NCI-H2081 treated with DMSO at 0.1 percent for 48 hours (cell line): Measurements from ENCODE around the gene WWOX.

Experiments used
- DNase-seq: peaks from one replicate; lab custom pipeline; 2025; lab: John Stamatoyannopoulos, UW

WWOX gene

DNA sequence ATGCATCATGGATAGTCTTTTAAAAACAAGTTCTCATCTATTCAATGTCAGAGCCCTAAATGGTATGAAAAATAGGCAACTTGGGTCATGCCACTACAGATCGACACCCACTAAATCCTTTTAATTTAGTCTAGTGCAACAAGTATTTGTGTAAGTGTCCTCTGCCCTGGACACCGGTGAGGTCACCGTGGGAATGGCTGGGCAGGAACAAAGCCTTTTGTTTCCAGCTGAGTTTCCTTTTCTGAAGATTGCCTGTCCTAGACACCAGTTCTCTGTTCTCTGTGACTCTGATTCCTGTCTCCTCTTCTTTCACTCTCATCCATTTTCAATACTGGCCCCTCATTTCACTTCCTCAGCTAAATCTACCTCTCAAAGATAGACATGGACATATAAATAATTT, 1054.6 kb downstream of the WWOX start:
- no peak for DNase-seq

DNA sequence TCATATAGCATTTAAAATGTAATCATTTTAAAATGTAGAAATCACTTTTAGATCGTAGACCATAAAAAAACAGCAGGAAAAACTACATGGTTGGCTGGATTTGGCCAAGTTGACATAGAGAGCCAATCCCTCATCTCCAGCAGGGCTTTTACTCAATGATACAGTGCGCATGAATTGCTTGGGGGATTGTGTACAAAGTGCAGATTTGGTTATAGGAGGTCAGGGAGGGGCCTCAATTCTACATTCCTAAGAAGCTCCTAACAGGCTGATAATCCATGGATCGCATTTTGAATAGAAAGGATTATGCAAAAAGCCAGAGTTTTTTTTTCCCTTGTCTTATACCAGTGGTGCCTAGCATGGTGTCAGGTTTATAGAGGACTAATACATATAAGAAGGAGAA, 1056.0 kb downstream of the WWOX start:
- DNase-seq, result no peak

DNA sequence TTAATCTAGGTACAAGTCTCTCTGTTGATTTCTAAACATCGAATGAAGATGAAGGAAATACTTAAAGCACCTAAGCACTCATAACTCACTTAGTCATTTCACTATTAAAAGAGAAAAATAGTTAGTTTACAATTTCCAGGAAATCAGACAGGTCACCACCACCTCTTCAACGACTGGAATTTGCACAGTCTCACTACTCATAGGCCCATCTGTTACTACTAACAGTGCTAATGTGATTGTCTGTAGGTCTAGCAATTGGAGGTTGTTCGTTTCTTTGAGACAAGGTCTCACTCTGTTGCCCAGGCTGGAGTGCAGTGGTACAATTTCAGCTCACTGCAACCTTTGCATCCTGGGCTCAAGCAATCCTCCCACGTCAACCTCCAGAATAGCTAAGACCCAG, 1056.5 kb downstream of the WWOX start:
- DNase-seq, result no peak

DNA sequence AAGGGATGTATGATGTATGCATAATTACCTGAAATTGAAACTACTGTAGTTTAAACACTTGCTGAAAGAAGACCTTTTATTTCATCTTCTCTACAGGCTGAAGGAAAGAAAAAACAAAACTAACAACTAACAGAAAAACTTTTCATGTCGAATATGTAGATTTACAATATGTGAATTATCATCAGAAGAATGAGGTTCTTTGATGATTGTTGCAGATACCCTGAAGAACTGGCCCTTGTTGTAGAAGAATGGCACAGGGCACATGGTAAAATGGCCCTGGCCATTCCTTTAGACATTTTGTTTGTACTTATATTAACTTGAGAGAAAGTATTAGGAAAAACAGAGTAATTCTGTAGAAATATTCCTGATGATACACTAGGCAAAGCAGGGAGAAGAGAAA, 1057.3 kb downstream of the WWOX start:
- no peak for DNase-seq

DNA sequence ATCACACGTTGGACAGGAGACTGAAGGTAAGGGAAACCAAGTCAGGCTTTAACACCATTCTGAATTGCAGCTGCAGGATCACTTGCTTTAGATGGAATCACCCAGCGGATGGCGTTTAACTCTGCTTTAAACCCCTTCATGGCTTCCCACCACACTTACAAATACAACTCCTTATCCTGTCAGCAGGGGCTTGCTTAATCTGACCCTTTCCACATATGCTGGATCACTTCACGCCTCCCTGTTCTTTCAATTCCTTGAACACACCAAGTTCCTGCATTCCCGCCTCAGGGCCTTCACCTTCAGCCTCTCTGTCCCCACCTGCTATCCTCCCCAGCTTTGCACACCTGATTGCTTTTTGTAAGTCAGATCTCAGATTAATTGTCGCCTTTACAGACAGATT, 1058.9 kb downstream of the WWOX start:
- no peak for DNase-seq

DNA sequence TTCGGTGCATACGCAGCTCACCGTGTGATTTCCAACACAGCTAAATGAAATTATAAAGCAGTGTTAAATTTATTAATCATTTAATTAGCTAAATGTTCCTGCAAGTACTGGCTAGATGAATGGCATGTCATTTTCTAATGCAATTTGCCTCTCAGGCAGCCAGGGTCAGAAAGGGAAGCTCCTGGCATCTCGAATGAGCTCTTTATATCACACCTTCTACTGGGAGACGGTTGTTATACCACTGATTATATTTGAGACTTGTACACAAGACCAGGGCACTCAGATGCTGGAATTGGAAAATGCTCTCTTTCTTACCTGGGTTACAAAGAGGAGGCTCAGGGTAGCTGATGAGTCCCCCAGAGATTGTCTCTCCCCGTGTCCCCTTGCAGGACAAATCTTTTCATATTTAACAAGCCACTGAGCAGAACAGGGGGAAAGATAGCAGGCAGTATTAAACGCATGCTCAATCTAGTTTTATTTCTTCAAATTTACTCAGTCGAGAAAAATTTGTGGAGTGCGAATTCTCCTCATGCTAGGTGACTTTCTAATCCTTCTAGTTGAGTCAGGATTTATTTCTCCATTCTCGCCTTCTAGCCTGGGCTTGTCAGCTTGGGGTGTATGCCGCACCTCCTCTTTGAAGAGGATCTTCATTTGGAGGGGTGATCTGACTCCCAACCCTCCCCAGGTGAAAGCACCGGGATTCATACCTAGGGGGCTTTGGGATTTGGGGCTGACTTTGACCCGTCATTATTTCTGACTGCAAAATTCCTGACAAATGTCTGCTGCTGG, 1060.0 kb downstream of the WWOX start:
- no peak for DNase-seq

DNA sequence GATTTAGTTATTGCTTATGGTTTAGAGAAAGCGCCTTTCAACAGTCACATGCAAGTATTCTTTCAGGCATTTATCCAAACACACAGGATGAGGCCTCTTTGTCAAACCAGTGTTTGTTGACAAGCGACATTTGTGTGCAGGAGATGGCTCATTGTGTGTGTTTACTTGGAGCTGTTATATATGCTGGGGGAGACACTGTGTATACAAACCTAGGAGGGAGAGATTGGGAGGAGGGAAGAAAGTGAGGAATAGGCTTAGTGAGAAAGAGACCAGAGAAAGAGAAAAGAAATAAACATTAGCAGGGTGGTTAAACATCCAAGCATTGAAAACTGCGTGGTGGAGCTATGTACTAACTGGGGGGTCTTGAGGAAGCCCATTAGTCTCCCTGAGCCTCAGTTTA, 1063.5 kb downstream of the WWOX start:
- DNase-seq, result no peak

DNA sequence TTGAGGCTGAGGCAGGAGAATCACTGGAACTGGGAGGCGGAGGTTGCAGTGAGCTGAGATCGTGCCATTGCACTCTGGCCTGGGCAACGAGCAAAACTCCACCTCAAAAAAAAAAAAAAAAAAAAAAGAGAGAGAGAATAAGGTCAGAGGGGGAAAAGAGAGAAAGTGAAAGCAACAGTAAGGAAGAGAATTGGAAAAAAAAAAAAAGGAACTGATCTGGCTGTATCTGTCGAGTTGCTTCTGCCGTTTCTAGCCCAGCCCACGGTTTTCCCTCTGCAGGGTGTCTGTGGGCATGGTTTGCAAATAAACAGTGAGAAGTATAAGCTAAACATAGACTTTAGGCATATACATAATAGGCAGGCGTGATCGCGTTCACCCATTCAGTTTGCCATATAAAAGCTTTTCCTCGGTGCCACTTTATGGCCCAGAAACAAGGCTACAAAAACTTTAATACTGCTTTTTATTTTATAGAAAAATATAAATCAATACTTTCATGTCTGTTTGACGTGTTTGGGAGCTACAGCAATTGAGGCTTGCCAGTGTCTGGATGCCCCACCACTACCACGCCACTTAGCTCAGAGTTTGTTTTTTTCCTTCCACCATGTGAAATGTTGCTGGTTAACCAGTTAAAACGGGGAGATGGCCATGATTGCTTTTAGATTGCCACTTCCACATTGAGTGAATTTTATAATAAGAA, 1064.4 kb downstream of the WWOX start:
- no peak for DNase-seq

DNA sequence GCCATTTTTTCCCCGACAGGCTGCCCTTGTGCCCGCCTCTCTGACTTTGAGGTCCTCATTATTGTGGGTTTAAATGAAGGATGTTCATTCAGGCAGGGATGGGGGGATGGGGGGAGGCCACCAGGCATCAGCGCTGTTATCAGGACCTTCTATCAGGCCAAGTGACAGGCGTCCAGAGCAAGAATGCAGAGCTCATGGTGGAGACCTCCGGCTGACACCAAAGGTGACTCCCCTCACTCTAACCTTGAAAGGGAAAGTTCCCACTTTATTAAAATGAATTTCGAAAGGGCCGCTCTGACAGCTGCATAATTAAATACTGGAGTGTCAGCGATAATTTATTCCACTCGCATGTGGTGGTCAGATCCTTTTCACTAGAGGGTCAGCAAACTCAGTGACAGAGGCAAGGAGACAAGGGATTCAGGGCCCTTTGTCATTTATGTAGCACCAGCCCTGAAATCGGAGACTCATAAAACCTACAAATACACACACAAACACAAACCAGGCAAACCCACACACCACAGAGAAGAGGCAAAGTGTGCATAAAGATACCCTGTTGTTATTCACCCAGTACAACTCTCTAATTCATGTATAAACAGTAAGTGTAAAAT, 1065.0 kb downstream of the WWOX start:
- DNase-seq, result no peak

DNA sequence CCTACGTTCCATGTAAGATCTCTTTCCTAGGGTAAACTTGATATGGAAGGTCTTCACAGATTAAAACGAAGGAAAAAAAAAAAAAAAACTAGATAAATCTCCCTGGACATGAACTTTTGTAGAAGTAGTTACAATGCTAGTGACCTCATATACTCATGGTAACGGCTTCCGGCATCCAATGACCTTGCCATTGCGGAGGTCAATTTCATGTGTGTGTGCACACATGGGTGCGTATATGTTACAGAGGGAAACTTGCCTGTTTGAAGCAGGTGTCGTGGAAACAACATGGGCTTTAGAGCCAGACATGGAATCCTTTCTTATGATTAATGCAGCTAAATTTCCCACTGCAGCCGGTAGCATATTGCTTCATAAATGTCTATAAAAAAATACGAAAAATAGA, 1065.6 kb downstream of the WWOX start:
- DNase-seq, result no peak

DNA sequence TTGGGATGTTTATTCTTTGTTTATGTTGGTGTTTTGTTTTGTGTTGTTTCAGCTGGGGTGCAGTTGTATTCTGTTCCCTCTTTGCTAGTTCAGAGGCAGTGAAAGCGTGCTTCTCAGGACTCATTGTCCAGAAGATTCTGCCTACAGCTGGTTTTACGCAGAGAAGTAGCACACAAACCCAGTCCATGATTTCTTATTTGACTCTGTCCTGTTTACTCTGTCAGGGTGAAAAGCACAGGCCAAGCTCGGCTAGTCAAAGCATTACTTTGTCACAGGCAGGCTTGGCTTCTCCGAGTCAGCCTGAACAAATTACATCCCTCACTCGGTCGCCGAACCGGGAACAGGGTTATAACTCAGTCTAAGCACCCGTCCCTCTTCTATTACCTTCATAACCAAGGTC, 1066.1 kb downstream of the WWOX start:
- DNase-seq, result no peak

DNA sequence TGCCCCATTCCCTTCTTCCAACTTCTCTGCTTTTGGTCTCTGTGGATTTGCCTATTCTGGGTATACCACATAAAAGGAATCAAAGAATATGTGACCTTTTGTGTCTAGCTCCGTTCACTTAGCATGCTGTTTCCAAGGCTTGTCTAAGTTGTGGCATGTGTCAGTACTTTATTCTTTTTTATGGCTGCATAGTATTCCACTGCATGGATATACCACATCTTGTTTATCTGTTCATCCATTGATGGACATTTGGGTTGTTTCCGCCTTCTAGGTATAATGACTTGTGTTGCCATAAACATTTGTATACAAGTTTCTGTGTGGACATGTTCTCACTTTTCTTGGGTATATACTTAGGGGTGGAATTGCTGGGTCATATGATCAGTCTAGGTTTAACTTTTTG, 1068.4 kb downstream of the WWOX start:
- no peak for DNase-seq

DNA sequence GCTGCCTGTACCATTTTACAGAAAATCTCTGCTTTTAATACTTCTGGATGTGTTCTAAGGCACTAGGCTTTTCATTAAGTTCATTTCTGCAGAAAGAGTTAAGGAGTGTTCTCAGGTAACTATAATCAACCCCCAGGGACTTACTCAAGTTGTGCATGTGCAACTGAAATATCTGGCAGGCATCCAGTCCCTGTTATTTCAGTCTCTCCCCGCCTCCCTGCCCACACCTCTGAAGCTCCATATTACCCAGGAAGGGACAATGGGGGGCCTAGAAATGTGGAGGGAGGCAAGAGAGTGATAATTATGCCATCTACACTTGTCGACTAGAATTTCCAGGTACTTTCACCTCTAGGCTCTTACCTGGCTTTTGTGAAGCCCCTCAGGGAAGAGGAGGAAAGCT, 1068.9 kb downstream of the WWOX start:
- no peak for DNase-seq

DNA sequence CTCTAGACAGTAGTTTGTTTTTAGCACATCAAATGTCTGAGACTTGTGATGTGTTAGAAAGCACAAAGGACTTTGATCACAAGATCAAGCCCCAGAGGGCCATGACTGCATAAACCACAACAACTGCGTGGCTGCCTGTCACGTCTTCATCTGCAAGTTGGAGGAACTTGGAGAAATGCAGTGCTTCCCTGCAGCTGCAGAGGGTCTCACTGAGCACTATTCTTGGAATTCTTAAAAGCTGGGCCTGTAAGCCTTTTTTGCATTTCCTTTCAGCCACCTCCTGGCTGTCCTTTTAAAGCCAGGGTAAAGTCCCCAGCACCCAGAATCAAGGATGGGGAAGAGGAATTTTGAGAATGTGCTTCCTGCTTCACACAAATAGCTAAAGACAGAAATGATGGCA, 1069.8 kb downstream of the WWOX start:
- no peak for DNase-seq

DNA sequence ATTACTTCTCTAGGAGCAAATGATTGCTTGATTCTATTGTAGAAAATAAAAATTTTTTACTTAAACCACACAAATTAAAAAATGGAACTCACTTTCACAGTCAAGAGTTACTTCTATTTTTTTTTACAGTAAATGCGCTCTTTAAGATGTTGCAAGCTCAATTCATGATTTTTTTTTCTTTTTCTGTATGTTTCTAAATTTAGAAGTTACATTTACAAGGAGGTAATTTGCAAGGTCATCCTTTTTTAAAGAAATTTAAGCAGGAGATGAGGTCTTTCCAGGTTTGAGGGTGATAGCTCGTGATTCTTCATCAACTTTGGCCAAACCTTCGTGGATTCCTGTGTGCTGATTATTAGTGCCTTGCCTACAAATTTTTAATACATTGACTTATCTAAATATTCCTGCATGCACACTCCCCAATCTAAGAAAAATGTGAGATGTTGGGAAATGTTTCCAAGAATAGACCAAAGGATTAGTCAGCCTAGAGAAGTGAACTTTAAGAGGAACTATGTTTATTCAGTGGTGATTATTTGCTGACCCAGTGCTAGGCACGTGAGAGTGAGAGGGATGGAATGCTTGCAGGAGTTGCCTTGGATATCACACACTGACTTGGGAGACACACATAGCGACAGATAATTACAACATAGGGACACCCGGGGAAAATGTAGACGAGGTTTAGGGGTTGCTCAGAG, 1071.2 kb downstream of the WWOX start:
- DNase-seq, result no peak

DNA sequence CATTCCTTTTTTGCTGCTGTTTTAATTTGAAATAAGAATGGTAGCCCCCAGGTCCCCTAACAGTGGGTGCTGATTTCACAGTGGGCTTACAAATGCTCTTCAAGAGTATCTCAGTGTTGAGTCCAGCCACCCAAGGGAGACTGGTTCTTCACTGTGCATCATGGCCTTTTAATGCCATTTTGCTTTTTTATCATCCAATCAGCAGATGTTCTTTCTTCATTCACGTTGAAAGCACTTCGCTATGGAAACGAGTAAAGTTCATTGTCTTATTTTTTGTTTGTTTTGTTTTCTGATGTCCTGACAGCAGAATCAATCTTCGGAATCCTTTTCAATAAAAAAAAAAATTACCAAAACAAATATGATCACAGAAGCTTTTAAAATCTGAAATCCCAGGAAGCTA, 1072.0 kb downstream of the WWOX start:
- no peak for DNase-seq

DNA sequence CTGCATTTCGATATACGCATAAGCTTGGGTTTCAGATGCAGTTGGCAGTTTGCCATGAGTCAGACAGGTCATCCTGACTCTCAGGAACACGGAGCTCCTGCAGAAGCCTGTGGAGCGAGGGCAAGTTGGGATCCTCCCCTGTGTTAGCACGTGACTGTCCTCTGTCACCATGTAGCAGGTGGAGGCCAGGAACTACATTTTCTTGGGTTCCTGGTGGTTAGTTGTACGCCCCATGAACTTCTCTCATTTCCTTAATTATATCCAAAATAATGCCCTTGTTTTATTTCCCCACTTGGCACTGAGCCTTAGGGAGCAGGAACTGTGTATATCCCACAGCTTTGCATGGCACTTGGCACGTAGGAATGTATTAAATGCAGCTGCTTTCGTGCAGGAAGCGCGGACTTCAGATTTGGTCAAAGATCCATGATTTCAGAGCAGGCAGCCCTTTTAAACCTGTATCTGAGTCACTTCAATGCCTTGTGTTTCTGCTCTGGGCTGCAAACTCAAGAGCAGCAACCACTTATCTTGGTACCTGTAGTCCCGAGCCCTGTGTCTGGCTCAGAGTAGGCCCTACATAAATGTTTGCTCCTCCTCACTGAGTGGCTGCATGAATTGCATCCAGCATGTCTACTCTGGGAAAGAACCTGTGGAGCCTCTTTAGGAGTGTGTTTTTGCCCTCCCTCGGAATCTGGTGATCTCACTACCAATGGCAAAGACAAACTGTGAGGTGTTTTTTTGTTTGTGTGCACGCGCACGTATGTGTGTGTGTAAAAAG, 1072.7 kb downstream of the WWOX start:
- no peak for DNase-seq

DNA sequence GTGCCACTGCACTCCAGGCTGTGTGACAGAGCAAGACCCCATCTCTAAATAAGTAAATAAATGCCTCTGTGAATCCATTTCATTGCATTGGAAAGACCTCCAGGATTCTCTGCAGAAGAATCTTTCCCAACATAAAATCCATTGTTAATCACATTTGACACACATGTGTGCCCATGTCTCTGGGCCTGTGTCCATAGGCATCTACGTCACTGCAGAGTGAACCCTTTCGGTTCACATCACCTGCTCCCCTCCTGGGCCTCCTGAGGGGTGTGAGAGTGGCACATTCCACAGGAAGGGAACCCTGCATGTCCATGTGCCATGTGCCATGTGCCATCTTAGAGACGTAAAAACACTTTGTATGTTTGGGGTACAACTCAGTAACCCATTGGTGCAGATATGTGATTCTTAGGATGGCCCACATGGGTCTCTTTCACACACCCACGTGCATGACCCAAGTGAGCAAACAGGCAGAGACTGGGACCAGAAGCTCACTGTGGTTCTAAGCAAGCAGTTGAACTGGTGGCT, 1073.6 kb downstream of the WWOX start:
- no peak for DNase-seq

DNA sequence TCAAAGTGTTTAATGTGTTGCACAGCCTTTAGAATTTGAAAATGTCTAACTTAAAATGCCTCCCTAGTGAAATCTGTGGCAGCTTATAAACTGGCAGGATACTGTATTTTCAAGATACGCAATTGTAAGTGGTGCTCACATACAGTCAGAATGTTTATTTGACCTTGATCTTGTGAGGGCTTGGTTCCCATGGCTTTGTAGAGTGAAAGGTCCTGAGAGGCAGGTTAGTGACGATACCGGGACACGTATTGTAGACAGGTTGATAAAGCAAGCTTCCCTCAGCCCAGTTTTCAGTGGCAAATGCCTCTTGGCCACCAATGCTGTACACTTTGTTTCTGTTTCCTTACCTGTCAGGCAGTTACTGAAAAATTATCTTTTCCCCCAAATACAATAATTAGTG, 1074.5 kb downstream of the WWOX start:
- DNase-seq, result no peak

DNA sequence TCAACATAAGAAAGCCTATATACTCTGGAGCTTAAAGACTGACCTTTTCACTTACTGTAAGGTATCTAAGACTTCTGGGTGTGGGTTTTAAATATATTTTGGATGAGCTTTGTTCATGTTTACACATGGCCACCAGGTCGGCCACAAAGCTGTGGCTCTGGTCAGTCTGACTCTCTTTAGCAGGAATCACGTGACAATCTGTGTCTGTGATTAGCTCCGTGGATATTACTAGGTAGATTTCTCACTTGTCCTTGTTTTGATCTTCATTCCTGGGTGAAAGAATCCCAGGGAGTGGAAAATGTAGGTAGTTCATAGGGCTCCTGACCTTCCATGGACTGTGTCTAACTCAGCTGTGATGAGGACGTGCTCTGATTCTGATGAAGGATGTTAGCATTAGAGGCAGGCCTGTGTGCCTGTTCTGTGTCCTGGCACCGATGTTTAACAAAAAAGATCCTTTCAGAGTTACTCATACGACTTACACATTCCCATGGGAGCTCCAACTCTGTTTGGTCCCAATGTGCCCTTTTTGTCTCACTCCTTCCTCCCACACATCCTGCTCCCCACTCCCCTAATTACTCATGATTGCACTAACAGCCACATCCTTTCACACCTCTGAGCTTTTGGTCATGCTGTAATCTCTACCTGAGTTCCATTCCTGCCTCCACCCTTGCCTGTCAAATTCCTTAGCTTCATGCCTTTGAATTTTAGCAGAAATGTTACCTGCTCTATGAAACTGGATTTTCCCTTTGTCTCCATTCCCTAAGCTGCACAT, 1076.0 kb downstream of the WWOX start:
- DNase-seq, result no peak

DNA sequence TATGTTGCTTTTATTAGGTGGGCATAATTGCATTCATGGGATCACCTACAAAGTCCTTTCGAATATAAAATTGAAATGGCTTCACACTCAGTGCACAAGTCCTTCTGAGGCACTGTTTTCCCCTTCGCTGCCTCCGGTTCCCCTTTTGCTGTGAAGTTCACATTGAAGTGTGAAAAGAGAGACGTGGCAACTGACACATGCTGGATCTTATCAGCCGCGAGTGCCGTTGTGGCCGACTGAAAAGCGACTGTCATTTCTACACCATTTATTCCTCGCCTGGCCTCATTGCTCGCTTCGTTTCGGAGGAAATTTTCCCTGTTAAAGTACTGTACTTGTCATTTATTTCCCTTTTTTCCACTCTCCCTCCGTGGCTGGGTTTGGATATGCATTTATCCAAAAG, 1077.6 kb downstream of the WWOX start:
- no peak for DNase-seq
